ENCODE results near the gene FNIP2. TPM values are rescaled to one million over a fixed set of nuclear protein-coding genes. Genes with fewer than 3 reads are reported as not detected.

The FNIP2 gene
- total and polyA plus RNA-seq, 9 of the 15 experiments (the other 6 are each of a cell fraction or from before 2014, with no cell fraction given) = 1.7 to 15.5 (median 8.3) TPM

DNA sequence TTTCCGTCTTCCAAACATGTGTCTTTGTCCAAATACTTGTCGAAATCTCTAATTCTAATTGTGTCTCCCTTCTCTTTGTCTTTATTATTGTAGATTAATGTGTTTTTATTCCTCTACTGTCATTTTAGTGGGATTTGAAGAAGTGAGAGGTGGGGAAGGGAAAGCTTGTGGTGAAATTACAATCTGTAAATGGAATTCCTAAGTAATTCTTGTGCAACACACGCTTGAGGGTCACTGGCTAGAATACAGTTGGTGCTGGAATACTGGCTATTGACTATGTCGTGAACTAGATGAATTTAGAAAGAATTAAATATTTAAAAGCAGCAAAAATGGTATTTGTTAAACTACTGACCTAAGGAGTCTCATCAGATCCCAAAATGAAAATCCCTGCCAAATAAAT is 10.7 kb upstream of the FNIP2 start:
- no peak for ATAC-seq

DNA sequence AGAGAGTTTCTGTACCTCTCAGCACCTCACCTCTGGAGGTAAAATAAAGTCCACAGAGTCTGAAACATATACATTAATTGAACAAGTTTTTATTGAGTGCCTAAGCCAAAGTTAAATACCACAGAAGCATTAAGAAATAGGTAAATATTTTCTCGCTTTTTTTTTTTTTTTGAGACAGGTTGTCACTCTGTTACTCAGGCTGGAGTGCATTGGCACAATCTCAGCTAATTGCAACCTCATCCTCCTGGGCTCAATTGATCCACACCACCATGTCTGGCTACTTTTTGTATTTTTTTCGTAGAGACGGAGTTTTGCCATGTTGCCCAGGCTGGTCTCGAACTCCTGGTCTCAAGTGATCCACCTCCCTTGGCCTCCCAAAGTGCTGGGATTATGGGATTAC is 10.1 kb upstream of the FNIP2 start:
- Histone ChIP-seq H3K27ac (ENCODE audit: extremely low read depth, low read depth, low read length) (no peak overlapping the region), H2AFZ (ENCODE audit: low read depth, low read length) (no peak overlapping the region), H3K4me2 (ENCODE audit: insufficient read depth, low read length) (no peak overlapping the region), H3K36me3 (ENCODE audit: control insufficient read depth, insufficient read depth, low read length) (no peaks in the 10 kb centered on the region), H3K4me3 (no peak overlapping the region), H3K4me1 (replicated peaks in 1 of 2; ENCODE audit: control insufficient read depth in 2 of 2, insufficient read depth in 2 of 2, low read length in 2 of 2) (peaks cover 0 to 4% of the 10 kb centered on the region in 2 experiments; a peak in 1 of 5 replicates), H3K27me3 (ENCODE audit: control insufficient read depth in 2 of 2, insufficient read depth in 2 of 2, low read length in 2 of 2) (no peaks in the 10 kb centered on the region), H3K9ac (ENCODE audit: insufficient read depth in 1 of 2, low read depth in 2 of 2, low read length in 2 of 2) (no peak overlapping the region), H3K79me2 (ENCODE audit: control insufficient read depth, insufficient read depth, low read length) (no peaks in the 10 kb centered on the region), H3K9me1 (ENCODE audit: control insufficient read depth, insufficient read depth, low read length) (no peaks in the 10 kb centered on the region), H3K9me3 (replicated peaks; ENCODE audit: control insufficient read depth, insufficient read depth, low read depth, low read length) (no peaks in the 10 kb centered on the region), H4K20me1 (replicated peaks; ENCODE audit: control insufficient read depth, insufficient read depth, low read length) (no peaks in the 10 kb centered on the region)
- POLR2A ChIA-PET = interaction anchor here (0.7 kb wide), 2 partner anchors 670 to 1998 kb away, joined by 3 to 4 read pairs; no protein-coding TSS in a partner anchor
- in situ Hi-C loops (cut with MboI) (no loop called here), intact Hi-C loops (cut with micrococcal nuclease) (no loop called here)
- no peak for ATAC-seq
- 39% methylated on average over 4 of the region's 4 CpGs for WGBS (ENCODE audit: insufficient coverage, low coverage, missing lambda C conversion rate)
- no peak for DNase-seq (ENCODE audit: extremely low read depth in 1 of 4, low spot score in 3 of 4)
- no peak for FAIRE-seq
- CTCF ChIA-PET (ENCODE audit: low intra/inter-chr PET ratio) = no interaction called here
- BruUV-seq (replicated peaks) = no TSS peak
- TF ChIP-seq ELF4 (CRISPR knock-in tag; IDR thresholded peaks at IDR 0.05) = no peak
- TF ChIP-seq, protein P1, sequence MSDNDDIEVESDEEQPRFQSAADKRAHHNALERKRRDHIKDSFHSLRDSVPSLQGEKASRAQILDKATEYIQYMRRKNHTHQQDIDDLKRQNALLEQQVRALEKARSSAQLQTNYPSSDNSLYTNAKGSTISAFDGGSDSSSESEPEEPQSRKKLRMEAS (CRISPR knock-in tag; IDR thresholded peaks at IDR 0.05) = no peak
- TF ChIP-seq ZNF347 (CRISPR knock-in tag; IDR thresholded peaks at IDR 0.05; ENCODE audit: low read depth) = no peak
- TF ChIP-seq LARP7 (IDR thresholded peaks at IDR 0.05) = no peak
- no peak for TF ChIP-seq KAT8 (IDR thresholded peaks at IDR 0.05; ENCODE audit: low read depth)
- TF ChIP-seq, protein P2, sequence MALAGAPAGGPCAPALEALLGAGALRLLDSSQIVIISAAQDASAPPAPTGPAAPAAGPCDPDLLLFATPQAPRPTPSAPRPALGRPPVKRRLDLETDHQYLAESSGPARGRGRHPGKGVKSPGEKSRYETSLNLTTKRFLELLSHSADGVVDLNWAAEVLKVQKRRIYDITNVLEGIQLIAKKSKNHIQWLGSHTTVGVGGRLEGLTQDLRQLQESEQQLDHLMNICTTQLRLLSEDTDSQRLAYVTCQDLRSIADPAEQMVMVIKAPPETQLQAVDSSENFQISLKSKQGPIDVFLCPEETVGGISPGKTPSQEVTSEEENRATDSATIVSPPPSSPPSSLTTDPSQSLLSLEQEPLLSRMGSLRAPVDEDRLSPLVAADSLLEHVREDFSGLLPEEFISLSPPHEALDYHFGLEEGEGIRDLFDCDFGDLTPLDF (CRISPR knock-in tag; IDR thresholded peaks at IDR 0.05) = no peak
- no peak for TF ChIP-seq POLR3A (IDR thresholded peaks at IDR 0.05; ENCODE audit: borderline replicate concordance, extremely low read depth, insufficient read depth, insufficient read length)
- TF ChIP-seq, protein P3, sequence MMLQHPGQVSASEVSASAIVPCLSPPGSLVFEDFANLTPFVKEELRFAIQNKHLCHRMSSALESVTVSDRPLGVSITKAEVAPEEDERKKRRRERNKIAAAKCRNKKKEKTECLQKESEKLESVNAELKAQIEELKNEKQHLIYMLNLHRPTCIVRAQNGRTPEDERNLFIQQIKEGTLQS (IDR thresholded peaks at IDR 0.05) = no peak
- TF ChIP-seq, protein P3 (CRISPR knock-in tag; conservative IDR thresholded peaks at IDR 0.05) = no peak
- no peak for TF ChIP-seq KAT7 (CRISPR knock-in tag; IDR thresholded peaks at IDR 0.05; ENCODE audit: borderline replicate concordance)
- TF ChIP-seq ETV1 (tag; conservative IDR thresholded peaks at IDR 0.05; ENCODE audit: low read depth) = no peak
- no peak for TF ChIP-seq CBX1 (IDR thresholded peaks at IDR 0.05; ENCODE audit: low read depth)
- no peak for TF ChIP-seq ZNF384 (IDR thresholded peaks at IDR 0.05; ENCODE audit: low read depth, low read length)
- no peak for TF ChIP-seq ZNF184 (CRISPR knock-in tag; IDR thresholded peaks at IDR 0.05)

More for the DNA sequence above, 10.7 kb upstream of the FNIP2 start:
- no peak overlapping the region for H3K9ac ChIP-seq (ENCODE audit: insufficient read depth in 1 of 2, low read depth in 2 of 2, low read length in 2 of 2)
- DNase-seq (ENCODE audit: extremely low read depth in 1 of 4, low spot score in 3 of 4) (no peak), FAIRE-seq (no peak)
- ChIA-PET POLR2A (interaction anchor here (0.7 kb wide), 1 partner anchor 671 kb away, joined by 3 read pairs; no protein-coding TSS in a partner anchor), CTCF (ENCODE audit: low intra/inter-chr PET ratio) (no interaction called here)
- H3K36me3 ChIP-seq (ENCODE audit: control insufficient read depth, insufficient read depth, low read length) = no peaks in the 10 kb centered on the region
- intact Hi-C loops (cut with micrococcal nuclease) = no loop called here
- no peak overlapping the region for H3K4me2 ChIP-seq (ENCODE audit: insufficient read depth, low read length)
- no peaks in the 10 kb centered on the region for H3K27me3 ChIP-seq (ENCODE audit: control insufficient read depth in 2 of 2, insufficient read depth in 2 of 2, low read length in 2 of 2)
- no peaks in the 10 kb centered on the region for H3K9me1 ChIP-seq (ENCODE audit: control insufficient read depth, insufficient read depth, low read length)
- BruUV-seq (replicated peaks) = no TSS peak
- H2AFZ ChIP-seq (ENCODE audit: low read depth, low read length) = no peak overlapping the region
- H3K27ac ChIP-seq (ENCODE audit: extremely low read depth, low read depth, low read length) = no peak overlapping the region
- H4K20me1 ChIP-seq (replicated peaks; ENCODE audit: control insufficient read depth, insufficient read depth, low read length) = no peaks in the 10 kb centered on the region
- no peak overlapping the region for H3K4me3 ChIP-seq
- no peaks in the 10 kb centered on the region for H3K9me3 ChIP-seq (replicated peaks; ENCODE audit: control insufficient read depth, insufficient read depth, low read depth, low read length)
- TF ChIP-seq GABPB2 (CRISPR knock-in tag; conservative IDR thresholded peaks at IDR 0.05) (no peak), L3MBTL2 (IDR thresholded peaks at IDR 0.05) (no peak)
- no peaks in the 10 kb centered on the region for H3K79me2 ChIP-seq (ENCODE audit: control insufficient read depth, insufficient read depth, low read length)
- peaks cover 0 to 4% of the 10 kb centered on the region in 2 experiments; a peak in 1 of 5 replicates for H3K4me1 ChIP-seq (replicated peaks in 1 of 2; ENCODE audit: control insufficient read depth in 2 of 2, insufficient read depth in 2 of 2, low read length in 2 of 2)
- 13% methylated on average over 4 of the region's 4 CpGs for WGBS (ENCODE audit: insufficient coverage, low coverage, missing lambda C conversion rate)
- in situ Hi-C loops (cut with MboI) = no loop called here

Measured in K562 (cell line).